Measurements from ENCODE around the gene TNNT2. TPM values are rescaled to one million over a fixed set of nuclear protein-coding genes. Genes with fewer than 3 reads are reported as not detected.

Gene TNNT2
- total and polyA plus RNA-seq, 2 of the 4 experiments (the other 2 are of a cell fraction) = 0.18 to 1.2 TPM

DNA sequence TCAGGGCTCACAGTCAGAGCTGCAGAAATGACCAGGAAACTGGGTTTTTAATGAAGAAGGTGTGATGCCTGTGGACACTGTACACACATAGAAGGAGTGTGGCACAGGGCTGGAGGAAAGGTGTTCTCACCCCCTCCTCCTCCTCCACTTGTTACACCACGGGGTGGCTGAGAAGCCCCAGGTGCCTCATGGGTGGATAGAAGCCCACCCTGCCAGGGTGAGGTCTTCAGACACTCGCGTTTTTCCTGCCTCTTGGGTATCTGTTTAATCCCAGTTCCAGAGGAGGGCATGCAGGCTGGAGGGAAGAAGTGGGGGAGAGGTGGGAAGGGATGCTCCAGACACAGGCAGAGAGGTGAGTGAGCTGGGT, 31.3 kb upstream of the TNNT2 start:
- H3K4me1 ChIP-seq (ENCODE audit: control insufficient read depth, insufficient read depth, low read length) = no peaks in the 10 kb centered on the region
- CTCF ChIA-PET = interaction anchor here (0.8 to 1.7 kb wide), 4 partner anchors 25 to 155 kb away, joined by 3 to 8 read pairs (median 4); no protein-coding TSS in a partner anchor
- H3K9me1 ChIP-seq (ENCODE audit: insufficient read depth, low read length) = no peaks in the 10 kb centered on the region
- H3K36me3 ChIP-seq (ENCODE audit: control insufficient read depth, insufficient read depth, low read length) = no peaks in the 10 kb centered on the region
- H3K4ac ChIP-seq (ENCODE audit: low read depth, low read length) = no peak overlapping the region
- no peak overlapping the region for H3K18ac ChIP-seq (ENCODE audit: low read depth, low read length)
- no peak overlapping the region for H3K4me2 ChIP-seq (ENCODE audit: low read depth, low read length)
- H2BK20ac ChIP-seq (ENCODE audit: low read depth, low read length) = no peak overlapping the region
- H2AK9ac ChIP-seq (replicated peaks; ENCODE audit: low read depth, low read length, poor library complexity) = no peak overlapping the region
- no peak overlapping the region for H3K27ac ChIP-seq (ENCODE audit: insufficient read depth, low read length)
- H2BK15ac ChIP-seq (ENCODE audit: low read depth, low read length) = no peak overlapping the region
- no peak overlapping the region for H3K4me3 ChIP-seq (ENCODE audit: insufficient read depth, low read depth, low read length)
- no peak overlapping the region for H2AFZ ChIP-seq (replicated peaks; ENCODE audit: low read length, poor library complexity)
- dilution Hi-C loops (cut with HindIII; ENCODE audit: low sequenced_read_pairs, unreplicated experiment) = no loop called here
- intact Hi-C loops (cut with micrococcal nuclease) = loop anchor here (1.0 to 5.0 kb wide), 3 partner anchors 61 to 437 kb away; no protein-coding TSS in a partner anchor
- H3K9ac ChIP-seq (ENCODE audit: low read depth, low read length) = no peak overlapping the region
- no TSS peak for BruUV-seq (replicated peaks)
- no peak overlapping the region for H4K91ac ChIP-seq (ENCODE audit: insufficient read depth, low read depth, low read length)
- no peak overlapping the region for H2AK5ac ChIP-seq (ENCODE audit: low read depth, low read length)
- no peaks in the 10 kb centered on the region for H3K79me1 ChIP-seq (ENCODE audit: low read depth in 1 of 2, low read length in 2 of 2)
- H3K14ac ChIP-seq (replicated peaks; ENCODE audit: low read depth, low read length) = no peak overlapping the region
- peaks cover 55% of the 10 kb centered on the region for H3K27me3 ChIP-seq (ENCODE audit: control insufficient read depth, insufficient read depth, low read length)
- no peak overlapping the region for H3K56ac ChIP-seq (ENCODE audit: extremely low read depth, insufficient read depth, low read length)
- H4K20me1 ChIP-seq (ENCODE audit: insufficient read depth, low read length) = no peaks in the 10 kb centered on the region
- no peak overlapping the region for H2BK120ac ChIP-seq (ENCODE audit: low read depth, low read length)
- in situ Hi-C loops (cut with MboI; ENCODE audit: low sequenced_read_pairs) = no loop called here
- TF ChIP-seq RFX5 (IDR thresholded peaks at IDR 0.05; ENCODE audit: low read depth, low read length) (no peak), POLR2A (IDR thresholded peaks at IDR 0.05; ENCODE audit: low read depth, low read length) (no peak), RAD21 (IDR thresholded peaks at IDR 0.05; ENCODE audit: low read length) (no peak), NFE2L2 (IDR thresholded peaks at IDR 0.05; ENCODE audit: low read depth, low read length) (no peak)
- ATAC-seq (ENCODE audit: low read depth) = no peak
- POLR2A ChIA-PET (ENCODE audit: unreplicated experiment) = no interaction called here
- H3K9me3 ChIP-seq (ENCODE audit: control insufficient read depth, insufficient read depth, low read length) = no peaks in the 10 kb centered on the region
- H3K23ac ChIP-seq (ENCODE audit: low read depth, low read length) = no peak overlapping the region
- no peak for DNase-seq
- H4K8ac ChIP-seq (ENCODE audit: low read depth in 2 of 2, low read length in 2 of 2) = no peak overlapping the region
- no CpG with 5 or more reads among the region's 3 CpGs for WGBS, 2 experiments (ENCODE audit: extremely low coverage in 2 of 2, insufficient read length in 1 of 2)
- no peak overlapping the region for H2BK5ac ChIP-seq (ENCODE audit: low read depth, low read length, poor library complexity, severe bottlenecking)
- H4K5ac ChIP-seq (ENCODE audit: low read depth, low read length) = no peak overlapping the region

All from IMR-90 (cell line).